Bronchial epithelial cell (primary cell): Measurements from ENCODE around the gene ADTRP. TPM values are rescaled to one million over a fixed set of nuclear protein-coding genes. Genes with fewer than 3 reads are reported as not detected.

Experiments used
- DNase-seq: peaks from one replicate; pipeline ENCODE4 v3.0.0-alpha.2; 2010; ENCODE audit warnings: low read depth
- FAIRE-seq: peaks from 2 replicates; lab custom pipeline; 2011; peaks lifted over from hg19 to GRCh38; lab: Jason Lieb, UNC
- H3K27me3 ChIP-seq: 2 replicates; pipeline ENCODE4 v1.5.1; 2011; ENCODE audit warnings: low read length; ENCODE audit not compliant: control insufficient read depth, insufficient read depth
- H3K36me3 ChIP-seq: 2 replicates; pipeline ENCODE4 v1.5.1; 2011; ENCODE audit warnings: low read length; ENCODE audit not compliant: control insufficient read depth, insufficient read depth
- H3K4me3 ChIP-seq: 2 replicates; pipeline ENCODE4 v1.5.1; 2011; ENCODE audit warnings: mild to moderate bottlenecking, low read depth, low read length, control low read depth
- CTCF ChIP-seq: IDR thresholded peaks from 2 replicates; pipeline ENCODE4 v1.5.1; 2011; ENCODE audit warnings: mild to moderate bottlenecking, moderate library complexity, low read length, control low read depth, inconsistent platforms; ENCODE audit not compliant: insufficient read depth, severe bottlenecking
- total RNA-seq: library from RNA; depleted of rRNA; stranded (reverse); fragments of >200 nt; gene quantifications from 2 replicates; pipeline ENCODE4 v1.2.1, GENCODE V29; 2014

ADTRP gene
- total RNA-seq, 1 donor from 2014 or later = 17.6 TPM

- FAIRE-seq (no peak), DNase-seq (no peak)
- Histone ChIP-seq H3K36me3 (no peaks in the 10 kb centered on the region), H3K4me3 (no peak overlapping the region), H3K27me3 (no peaks in the 10 kb centered on the region)
- TF ChIP-seq CTCF = no peak
These were observed 1.5 kb upstream of the ADTRP start for GRCh38 chr6:11780097-11780428.

- Histone ChIP-seq H3K4me3 (no peak overlapping the region), H3K27me3 (no peaks in the 10 kb centered on the region), H3K36me3 (no peaks in the 10 kb centered on the region)
- FAIRE-seq (no peak), DNase-seq (no peak)
- TF ChIP-seq CTCF = no peak
These were observed 910 bp upstream of the ADTRP start for GRCh38 chr6:11779329-11780096.

- FAIRE-seq = no peak
- Histone ChIP-seq H3K4me3 (no peak overlapping the region), H3K36me3 (no peaks in the 10 kb centered on the region), H3K27me3 (no peaks in the 10 kb centered on the region)
- TF ChIP-seq CTCF = no peak
- DNase-seq = no peak
These were observed 567 bp downstream of the ADTRP start for GRCh38 chr6:11778036-11778435.

- DNase-seq (no peak), FAIRE-seq (no peak)
- no peak for TF ChIP-seq CTCF
- no peaks in the 10 kb centered on the region for H3K36me3 ChIP-seq
- no peak overlapping the region for H3K4me3 ChIP-seq
- H3K27me3 ChIP-seq = no peaks in the 10 kb centered on the region
These were observed 2.7 kb downstream of the ADTRP start for GRCh38 chr6:11775791-11776409.

GRCh38 chr6:11774426-11774825 lies 4.2 kb downstream of the ADTRP start:
- TF ChIP-seq CTCF = no peak
- no peaks in the 10 kb centered on the region for H3K27me3 ChIP-seq
- no peak overlapping the region for H3K4me3 ChIP-seq
- no peak for DNase-seq
- H3K36me3 ChIP-seq = no peaks in the 10 kb centered on the region
- no peak for FAIRE-seq
